DND-41 (cell line): Measurements from ENCODE around the gene PRRG1.
"Not testable (repeated sequence)": the region's sequence is repeated elsewhere in the genome, so short reads cannot be mapped to it uniquely, and the experiment has no call there.

Source experiments
- CTCF ChIP-seq: IDR thresholded peaks from 2 replicates; pipeline ENCODE4 v1.5.1; 2012; ENCODE audit warnings: borderline replicate concordance, low read length, moderate library complexity, mild to moderate bottlenecking; ENCODE audit not compliant: poor library complexity, severe bottlenecking; ENCODE audit errors: extremely low read depth
- EZH2 ChIP-seq: IDR thresholded peaks from 3 replicates; pipeline ENCODE4 v1.6.1; 2012; ENCODE audit warnings: borderline replicate concordance, low read depth, mild to moderate bottlenecking, moderate library complexity, low read length, inconsistent platforms; ENCODE audit not compliant: severe bottlenecking

GRCh38 chrX:37484335-37484734, 135.2 kb downstream of the PRRG1 start:
- TF ChIP-seq CTCF, EZH2: not testable (repeated sequence)
